Measurements from ENCODE around the gene ETV5. TPM values are rescaled to one million over a fixed set of nuclear protein-coding genes. Genes with fewer than 3 reads are reported as not detected.

ETV5 gene
- total RNA-seq, 4 donors from 2014 or later = 5.9 to 15.5 (median 9.7) TPM

DNA sequence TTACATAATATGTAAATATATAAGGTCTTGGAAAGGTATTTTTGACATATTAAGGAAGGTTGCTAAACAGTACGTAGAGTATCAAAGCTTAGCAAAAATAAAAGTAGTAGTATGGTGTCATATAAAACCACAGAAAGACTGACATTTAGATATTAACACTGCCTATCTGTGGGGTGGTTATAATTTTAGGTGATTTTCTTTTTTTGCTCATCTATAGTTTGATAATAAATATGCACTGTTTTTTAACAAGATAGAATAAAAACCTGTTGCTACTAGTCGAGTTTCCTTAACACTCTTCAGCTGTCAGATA is 40.7 kb downstream of the ETV5 start:
- Histone ChIP-seq H3K4me3 (no peak overlapping the region), H3K27ac (no peak overlapping the region), H3K27me3 (no peaks in the 10 kb centered on the region), H3K36me3 (peaks cover 0 to 27% of the 10 kb centered on the region in 2 donors), H3K9me3 (no peaks in the 10 kb centered on the region), H3K4me1 (peaks cover 0 to 6% (median 0%) of the 10 kb centered on the region in 3 donors)
- WGBS, 2 donors (ENCODE audit: low coverage in 1 of 2) = 61 to 65% methylated on average over 2 of the region's 2 CpGs
- TF ChIP-seq CTCF (IDR thresholded peaks at IDR 0.05) (no peak), EP300 (IDR thresholded peaks at IDR 0.05) (no peak), POLR2A (IDR thresholded peaks at IDR 0.05) (no peak), POLR2AphosphoS5 (IDR thresholded peaks at IDR 0.05) (no peak)
- no peak for ATAC-seq

DNA sequence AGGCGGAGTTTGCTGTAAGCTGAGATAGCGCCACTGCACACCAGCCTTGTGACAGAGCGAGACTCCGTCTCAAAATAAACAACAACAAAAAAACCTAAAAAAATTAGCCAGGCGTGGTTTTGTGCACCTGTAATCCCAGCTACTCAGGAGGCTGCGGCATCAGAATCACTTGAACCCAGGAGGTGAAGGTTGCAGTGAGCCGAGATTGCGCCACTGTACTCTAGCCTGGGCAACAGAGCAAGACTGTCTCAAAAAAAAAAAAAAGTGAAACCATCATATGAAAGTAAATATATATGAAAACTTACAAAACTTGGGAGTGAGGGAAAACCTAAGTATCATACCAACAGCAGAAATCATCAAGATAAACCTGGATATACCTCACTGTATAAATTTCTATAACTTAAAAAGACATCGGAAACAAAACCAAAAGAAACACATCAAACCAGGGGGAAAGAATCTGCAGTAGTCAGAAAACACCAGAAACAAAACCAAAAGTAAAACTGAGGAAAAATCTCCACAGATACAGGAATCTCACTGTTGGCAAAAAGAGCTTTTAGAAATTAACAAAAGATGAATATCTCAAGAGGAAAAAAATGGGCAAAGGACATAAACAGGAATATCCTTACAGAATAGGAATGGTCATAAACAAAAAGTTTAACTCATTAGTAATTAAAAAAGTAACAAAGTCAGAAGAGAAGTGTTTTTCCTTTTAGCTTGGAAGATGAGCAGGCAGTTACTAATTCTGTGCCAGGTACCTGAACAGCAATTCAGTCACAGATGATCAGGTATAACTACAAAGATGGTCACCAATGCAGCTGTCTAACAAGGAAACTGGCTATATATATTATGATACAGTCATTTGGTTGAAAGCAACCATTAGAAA is 41.3 kb downstream of the ETV5 start:
- H3K27ac ChIP-seq = no peak overlapping the region

GRCh38 chr3:186060222-186060621 is 48.7 kb downstream of the ETV5 start:
- no peak for ATAC-seq
- no peak overlapping the region for H3K27ac ChIP-seq
- no peaks in the 10 kb centered on the region for H3K9me3 ChIP-seq
- peaks cover 0 to 61% of the 10 kb centered on the region in 2 donors for H3K36me3 ChIP-seq
- H3K27me3 ChIP-seq = no peaks in the 10 kb centered on the region
- WGBS, 2 donors (ENCODE audit: low coverage in 1 of 2) = 51 to 79% methylated on average over 3 of the region's 3 CpGs
- no peaks in the 10 kb centered on the region for H3K4me1 ChIP-seq
- H3K4me3 ChIP-seq = no peak overlapping the region
- TF ChIP-seq CTCF (IDR thresholded peaks at IDR 0.05) = no peak
- no peak for TF ChIP-seq EP300 (IDR thresholded peaks at IDR 0.05)
- no peak for TF ChIP-seq POLR2A (IDR thresholded peaks at IDR 0.05)
- no peak for TF ChIP-seq POLR2AphosphoS5 (IDR thresholded peaks at IDR 0.05)

More for the DNA sequence above, 41.3 kb downstream of the ETV5 start:
- Histone ChIP-seq H3K4me3 (no peak overlapping the region), H3K27me3 (no peaks in the 10 kb centered on the region), H3K4me1 (peaks cover 0 to 6% (median 0%) of the 10 kb centered on the region in 3 donors), H3K36me3 (peaks cover 0 to 28% of the 10 kb centered on the region in 2 donors), H3K9me3 (no peaks in the 10 kb centered on the region)
- ATAC-seq = no peak
- TF ChIP-seq CTCF (IDR thresholded peaks at IDR 0.05) = no peak
- TF ChIP-seq POLR2AphosphoS5 (IDR thresholded peaks at IDR 0.05) = no peak
- TF ChIP-seq EP300 (IDR thresholded peaks at IDR 0.05) = no peak
- no peak for TF ChIP-seq POLR2A (IDR thresholded peaks at IDR 0.05)
- WGBS, 2 donors (ENCODE audit: low coverage in 1 of 2) = 88 to 93% methylated on average over 7 to 9 of the region's 9 CpGs

- Histone ChIP-seq H3K4me1 (no peaks in the 10 kb centered on the region), H3K27ac (no peak overlapping the region), H3K4me3 (no peak overlapping the region), H3K27me3 (no peaks in the 10 kb centered on the region), H3K9me3 (no peaks in the 10 kb centered on the region), H3K36me3 (peaks cover 0 to 60% of the 10 kb centered on the region in 2 donors)
- ATAC-seq = no peak
- no peak for TF ChIP-seq CTCF (IDR thresholded peaks at IDR 0.05)
- TF ChIP-seq POLR2AphosphoS5 (IDR thresholded peaks at IDR 0.05) = no peak
- TF ChIP-seq EP300 (IDR thresholded peaks at IDR 0.05) = no peak
- no peak for TF ChIP-seq POLR2A (IDR thresholded peaks at IDR 0.05)
- 96 to 97% methylated on average over 3 to 6 of the region's 6 CpGs for WGBS, 2 donors (ENCODE audit: low coverage in 1 of 2)
Measured at GRCh38 chr3:186059192-186059591, 49.7 kb downstream of the ETV5 start.

DNA sequence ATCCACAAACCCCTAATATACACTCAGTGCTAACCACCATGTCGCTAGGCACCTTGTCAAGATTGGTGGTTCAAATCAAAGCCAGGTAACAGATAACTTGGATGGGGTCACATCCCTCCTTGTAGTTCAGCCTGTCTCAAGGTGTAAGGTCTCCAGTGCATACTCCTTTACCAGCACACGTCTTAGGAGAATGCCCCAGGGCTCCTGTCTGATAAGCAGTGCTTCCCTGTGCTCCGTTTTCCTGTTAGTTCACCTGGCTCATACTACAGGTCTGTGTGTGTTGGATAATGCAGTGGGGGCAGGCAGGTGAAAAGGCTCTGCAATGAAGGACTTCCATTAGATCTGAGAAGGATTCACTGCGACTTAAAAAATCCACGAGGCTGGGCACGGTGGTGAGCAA is 50.7 kb downstream of the ETV5 start:
- H3K27ac ChIP-seq = no peak overlapping the region
- H3K9me3 ChIP-seq = no peaks in the 10 kb centered on the region
- TF ChIP-seq EP300 (IDR thresholded peaks at IDR 0.05) (no peak), POLR2A (IDR thresholded peaks at IDR 0.05) (no peak), CTCF (IDR thresholded peaks at IDR 0.05) (no peak), POLR2AphosphoS5 (IDR thresholded peaks at IDR 0.05) (no peak)
- 75 to 86% methylated on average over 2 to 3 of the region's 6 CpGs for WGBS, 2 donors (ENCODE audit: low coverage in 1 of 2)
- H3K4me3 ChIP-seq = no peak overlapping the region
- no peak for ATAC-seq
- no peaks in the 10 kb centered on the region for H3K27me3 ChIP-seq
- no peaks in the 10 kb centered on the region for H3K4me1 ChIP-seq
- peaks cover 0 to 58% of the 10 kb centered on the region in 2 donors for H3K36me3 ChIP-seq
